ENCODE results near the gene REG4. TPM values are rescaled to one million over a fixed set of nuclear protein-coding genes. Genes with fewer than 3 reads are reported as not detected.

The REG4 gene
- polyA plus RNA-seq, 2 of the 4 experiments (the other 2 are of a cell fraction), result not detected

DNA sequence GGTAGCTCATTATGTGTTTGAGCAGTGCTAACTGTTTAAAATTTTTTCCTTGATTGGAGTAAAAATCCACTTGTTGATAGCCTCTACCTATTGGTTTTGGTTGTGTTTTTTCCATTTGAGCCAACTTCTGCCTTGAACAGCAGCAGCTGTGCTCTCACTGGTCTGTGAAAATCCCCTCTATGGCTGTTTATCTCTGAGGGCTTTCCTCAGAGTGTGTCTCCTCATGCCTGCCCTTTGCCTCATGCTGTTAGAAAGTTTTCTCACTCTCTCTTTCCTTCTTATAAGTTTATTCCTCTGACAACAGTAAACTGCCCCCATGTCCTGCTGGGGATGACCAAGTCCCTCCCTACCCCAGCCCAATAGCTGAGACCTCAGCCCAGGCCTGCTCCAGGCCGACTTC is 14.1 kb downstream of the REG4 start:
- H3K27ac ChIP-seq, result no peak overlapping the region
- H3K4me3 ChIP-seq, result no peak overlapping the region
- no peaks in the 10 kb centered on the region for H3K9me3 ChIP-seq
- no peak for TF ChIP-seq SREBF2 (IDR thresholded peaks at IDR 0.05)
- TF ChIP-seq MAFK (IDR thresholded peaks at IDR 0.05; ENCODE audit: partially characterized antibody), result no peak
- no peak for TF ChIP-seq HOXB5 (CRISPR knock-in tag; IDR thresholded peaks at IDR 0.05)
- TF ChIP-seq HOXA7 (CRISPR knock-in tag; IDR thresholded peaks at IDR 0.05), result no peak
- no peak for TF ChIP-seq NR3C1 (IDR thresholded peaks at IDR 0.05)
- TF ChIP-seq PHF8 (IDR thresholded peaks at IDR 0.05; ENCODE audit: borderline replicate concordance, low read depth), result no peak
- TF ChIP-seq JUNB (IDR thresholded peaks at IDR 0.05), result no peak
- no peak for TF ChIP-seq RCOR1 (IDR thresholded peaks at IDR 0.05; ENCODE audit: low read depth, low read length)
- TF ChIP-seq, protein P1, sequence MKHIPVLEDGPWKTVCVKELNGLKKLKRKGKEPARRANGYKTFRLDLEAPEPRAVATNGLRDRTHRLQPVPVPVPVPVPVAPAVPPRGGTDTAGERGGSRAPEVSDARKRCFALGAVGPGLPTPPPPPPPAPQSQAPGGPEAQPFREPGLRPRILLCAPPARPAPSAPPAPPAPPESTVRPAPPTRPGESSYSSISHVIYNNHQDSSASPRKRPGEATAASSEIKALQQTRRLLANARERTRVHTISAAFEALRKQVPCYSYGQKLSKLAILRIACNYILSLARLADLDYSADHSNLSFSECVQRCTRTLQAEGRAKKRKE (CRISPR knock-in tag; IDR thresholded peaks at IDR 0.05; ENCODE audit: low read depth), result no peak
- ATAC-seq, result no peak
- H3K4me2 ChIP-seq, result no peak overlapping the region
- CTCF ChIA-PET, result interaction anchor here (2.2 kb wide), 1 partner anchor 12 kb away, joined by 9 read pairs; no protein-coding TSS in a partner anchor
- no peak for DNase-seq (ENCODE audit: low read depth in 1 of 2, low spot score in 1 of 2)
- POLR2A ChIA-PET, result no interaction called here
- H3K4me1 ChIP-seq, result no peaks in the 10 kb centered on the region
- FAIRE-seq, result no peak
- 20% methylated on average over 1 of the region's 1 CpG for WGBS (ENCODE audit: missing lambda C conversion rate)

DNA sequence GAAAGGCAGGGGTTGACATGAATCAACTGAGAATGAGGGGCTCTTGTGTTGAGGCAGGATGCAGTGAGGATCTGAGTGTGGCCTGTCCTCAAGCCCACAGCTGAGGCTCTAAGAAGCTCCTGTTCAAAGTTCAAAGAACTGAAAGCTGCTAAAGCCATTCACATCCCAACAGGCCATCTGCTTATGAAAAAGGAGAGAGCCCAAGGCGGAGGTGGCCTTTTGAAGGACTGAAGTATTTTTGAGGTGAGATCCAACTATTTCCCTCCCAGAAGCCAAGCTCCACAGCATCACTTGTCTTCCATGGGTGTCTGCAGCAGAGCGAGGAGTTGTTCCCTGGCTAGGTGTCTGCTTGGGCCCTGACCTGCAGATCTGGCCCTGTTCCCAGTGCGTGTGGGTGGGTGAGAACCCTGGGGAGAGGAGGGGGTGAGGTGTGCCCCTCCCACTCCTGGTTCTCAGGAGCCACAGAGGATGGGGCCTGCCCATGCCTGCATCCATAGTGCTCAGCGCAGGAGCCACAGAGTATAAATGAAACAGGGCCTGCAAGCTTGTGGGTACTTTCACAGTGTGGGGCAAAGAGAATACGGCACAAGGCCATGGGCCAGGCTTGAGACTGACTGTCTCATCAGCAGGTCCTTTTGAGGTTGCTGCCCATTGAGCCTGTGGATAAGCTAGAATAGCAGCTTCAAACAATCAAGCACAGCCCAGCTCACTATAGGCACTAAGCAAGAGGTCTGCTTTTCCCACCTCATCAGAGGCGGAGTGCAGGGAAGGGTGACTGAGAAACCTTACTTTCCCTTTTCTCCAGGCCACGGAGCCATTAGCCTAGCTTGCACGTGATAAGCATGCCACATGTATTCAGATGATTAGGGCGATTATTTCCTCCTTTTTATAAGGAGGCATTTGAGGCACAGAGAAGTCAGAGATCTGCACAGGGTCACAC is 15.7 kb downstream of the REG4 start:
- no peaks in the 10 kb centered on the region for H3K4me1 ChIP-seq
- no peak overlapping the region for H3K4me3 ChIP-seq
- WGBS (ENCODE audit: missing lambda C conversion rate), result 69% methylated on average over 9 of the region's 9 CpGs
- CTCF ChIA-PET, result interaction anchor here (1.1 to 2.2 kb wide), 3 partner anchors 13 to 27 kb away, joined by 3 to 9 read pairs (median 6); no protein-coding TSS in a partner anchor
- no peak for DNase-seq (ENCODE audit: low read depth in 1 of 2, low spot score in 1 of 2)
- H3K27ac ChIP-seq, result no peak overlapping the region
- no peak overlapping the region for H3K4me2 ChIP-seq
- POLR2A ChIA-PET, result no interaction called here
- no peak for ATAC-seq
- H3K9me3 ChIP-seq, result no peaks in the 10 kb centered on the region
- FAIRE-seq, result no peak
- TF ChIP-seq ZC3H11A (IDR thresholded peaks at IDR 0.05), result no peak
- TF ChIP-seq ZFP36 (IDR thresholded peaks at IDR 0.05; ENCODE audit: borderline replicate concordance, partially characterized antibody), result no peak
- TF ChIP-seq, protein P2, sequence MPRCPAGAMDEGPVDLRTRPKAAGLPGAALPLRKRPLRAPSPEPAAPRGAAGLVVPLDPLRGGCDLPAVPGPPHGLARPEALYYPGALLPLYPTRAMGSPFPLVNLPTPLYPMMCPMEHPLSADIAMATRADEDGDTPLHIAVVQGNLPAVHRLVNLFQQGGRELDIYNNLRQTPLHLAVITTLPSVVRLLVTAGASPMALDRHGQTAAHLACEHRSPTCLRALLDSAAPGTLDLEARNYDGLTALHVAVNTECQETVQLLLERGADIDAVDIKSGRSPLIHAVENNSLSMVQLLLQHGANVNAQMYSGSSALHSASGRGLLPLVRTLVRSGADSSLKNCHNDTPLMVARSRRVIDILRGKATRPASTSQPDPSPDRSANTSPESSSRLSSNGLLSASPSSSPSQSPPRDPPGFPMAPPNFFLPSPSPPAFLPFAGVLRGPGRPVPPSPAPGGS (IDR thresholded peaks at IDR 0.05), result no peak
- TF ChIP-seq, protein P3, sequence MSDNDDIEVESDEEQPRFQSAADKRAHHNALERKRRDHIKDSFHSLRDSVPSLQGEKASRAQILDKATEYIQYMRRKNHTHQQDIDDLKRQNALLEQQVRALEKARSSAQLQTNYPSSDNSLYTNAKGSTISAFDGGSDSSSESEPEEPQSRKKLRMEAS (IDR thresholded peaks at IDR 0.05), result no peak
- TF ChIP-seq, protein P4, sequence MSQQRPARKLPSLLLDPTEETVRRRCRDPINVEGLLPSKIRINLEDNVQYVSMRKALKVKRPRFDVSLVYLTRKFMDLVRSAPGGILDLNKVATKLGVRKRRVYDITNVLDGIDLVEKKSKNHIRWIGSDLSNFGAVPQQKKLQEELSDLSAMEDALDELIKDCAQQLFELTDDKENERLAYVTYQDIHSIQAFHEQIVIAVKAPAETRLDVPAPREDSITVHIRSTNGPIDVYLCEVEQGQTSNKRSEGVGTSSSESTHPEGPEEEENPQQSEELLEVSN (IDR thresholded peaks at IDR 0.05; ENCODE audit: borderline replicate concordance, low read depth), result no peak
- TF ChIP-seq ESRRA (IDR thresholded peaks at IDR 0.05; ENCODE audit: borderline replicate concordance, low read length), result no peak
- no peak for TF ChIP-seq EP300 (IDR thresholded peaks at IDR 0.05)
- TF ChIP-seq GATA3 (IDR thresholded peaks at IDR 0.05; ENCODE audit: borderline replicate concordance), result no peak
- TF ChIP-seq PHF8 (IDR thresholded peaks at IDR 0.05; ENCODE audit: borderline replicate concordance, low read depth), result no peak
- no peak for TF ChIP-seq HOXB13 (CRISPR knock-in tag; IDR thresholded peaks at IDR 0.05; ENCODE audit: low read depth)
- no peak for TF ChIP-seq RFX5 (IDR thresholded peaks at IDR 0.05)
- TF ChIP-seq, protein P5, sequence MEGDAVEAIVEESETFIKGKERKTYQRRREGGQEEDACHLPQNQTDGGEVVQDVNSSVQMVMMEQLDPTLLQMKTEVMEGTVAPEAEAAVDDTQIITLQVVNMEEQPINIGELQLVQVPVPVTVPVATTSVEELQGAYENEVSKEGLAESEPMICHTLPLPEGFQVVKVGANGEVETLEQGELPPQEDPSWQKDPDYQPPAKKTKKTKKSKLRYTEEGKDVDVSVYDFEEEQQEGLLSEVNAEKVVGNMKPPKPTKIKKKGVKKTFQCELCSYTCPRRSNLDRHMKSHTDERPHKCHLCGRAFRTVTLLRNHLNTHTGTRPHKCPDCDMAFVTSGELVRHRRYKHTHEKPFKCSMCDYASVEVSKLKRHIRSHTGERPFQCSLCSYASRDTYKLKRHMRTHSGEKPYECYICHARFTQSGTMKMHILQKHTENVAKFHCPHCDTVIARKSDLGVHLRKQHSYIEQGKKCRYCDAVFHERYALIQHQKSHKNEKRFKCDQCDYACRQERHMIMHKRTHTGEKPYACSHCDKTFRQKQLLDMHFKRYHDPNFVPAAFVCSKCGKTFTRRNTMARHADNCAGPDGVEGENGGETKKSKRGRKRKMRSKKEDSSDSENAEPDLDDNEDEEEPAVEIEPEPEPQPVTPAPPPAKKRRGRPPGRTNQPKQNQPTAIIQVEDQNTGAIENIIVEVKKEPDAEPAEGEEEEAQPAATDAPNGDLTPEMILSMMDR (IDR thresholded peaks at IDR 0.05), result no peak
- TF ChIP-seq RARB (CRISPR knock-in tag; IDR thresholded peaks at IDR 0.05), result no peak
- TF ChIP-seq, protein P6, sequence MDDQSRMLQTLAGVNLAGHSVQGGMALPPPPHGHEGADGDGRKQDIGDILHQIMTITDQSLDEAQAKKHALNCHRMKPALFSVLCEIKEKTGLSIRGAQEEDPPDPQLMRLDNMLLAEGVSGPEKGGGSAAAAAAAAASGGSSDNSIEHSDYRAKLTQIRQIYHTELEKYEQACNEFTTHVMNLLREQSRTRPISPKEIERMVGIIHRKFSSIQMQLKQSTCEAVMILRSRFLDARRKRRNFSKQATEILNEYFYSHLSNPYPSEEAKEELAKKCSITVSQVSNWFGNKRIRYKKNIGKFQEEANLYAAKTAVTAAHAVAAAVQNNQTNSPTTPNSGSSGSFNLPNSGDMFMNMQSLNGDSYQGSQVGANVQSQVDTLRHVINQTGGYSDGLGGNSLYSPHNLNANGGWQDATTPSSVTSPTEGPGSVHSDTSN (IDR thresholded peaks at IDR 0.05), result no peak
- TF ChIP-seq, protein P7, sequence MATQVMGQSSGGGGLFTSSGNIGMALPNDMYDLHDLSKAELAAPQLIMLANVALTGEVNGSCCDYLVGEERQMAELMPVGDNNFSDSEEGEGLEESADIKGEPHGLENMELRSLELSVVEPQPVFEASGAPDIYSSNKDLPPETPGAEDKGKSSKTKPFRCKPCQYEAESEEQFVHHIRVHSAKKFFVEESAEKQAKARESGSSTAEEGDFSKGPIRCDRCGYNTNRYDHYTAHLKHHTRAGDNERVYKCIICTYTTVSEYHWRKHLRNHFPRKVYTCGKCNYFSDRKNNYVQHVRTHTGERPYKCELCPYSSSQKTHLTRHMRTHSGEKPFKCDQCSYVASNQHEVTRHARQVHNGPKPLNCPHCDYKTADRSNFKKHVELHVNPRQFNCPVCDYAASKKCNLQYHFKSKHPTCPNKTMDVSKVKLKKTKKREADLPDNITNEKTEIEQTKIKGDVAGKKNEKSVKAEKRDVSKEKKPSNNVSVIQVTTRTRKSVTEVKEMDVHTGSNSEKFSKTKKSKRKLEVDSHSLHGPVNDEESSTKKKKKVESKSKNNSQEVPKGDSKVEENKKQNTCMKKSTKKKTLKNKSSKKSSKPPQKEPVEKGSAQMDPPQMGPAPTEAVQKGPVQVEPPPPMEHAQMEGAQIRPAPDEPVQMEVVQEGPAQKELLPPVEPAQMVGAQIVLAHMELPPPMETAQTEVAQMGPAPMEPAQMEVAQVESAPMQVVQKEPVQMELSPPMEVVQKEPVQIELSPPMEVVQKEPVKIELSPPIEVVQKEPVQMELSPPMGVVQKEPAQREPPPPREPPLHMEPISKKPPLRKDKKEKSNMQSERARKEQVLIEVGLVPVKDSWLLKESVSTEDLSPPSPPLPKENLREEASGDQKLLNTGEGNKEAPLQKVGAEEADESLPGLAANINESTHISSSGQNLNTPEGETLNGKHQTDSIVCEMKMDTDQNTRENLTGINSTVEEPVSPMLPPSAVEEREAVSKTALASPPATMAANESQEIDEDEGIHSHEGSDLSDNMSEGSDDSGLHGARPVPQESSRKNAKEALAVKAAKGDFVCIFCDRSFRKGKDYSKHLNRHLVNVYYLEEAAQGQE (IDR thresholded peaks at IDR 0.05), result no peak
- TF ChIP-seq KDM5A (IDR thresholded peaks at IDR 0.05), result no peak
- TF ChIP-seq, protein P1 (CRISPR knock-in tag; IDR thresholded peaks at IDR 0.05; ENCODE audit: low read depth), result no peak
- TF ChIP-seq MAFK (IDR thresholded peaks at IDR 0.05; ENCODE audit: partially characterized antibody), result no peak
- no peak for TF ChIP-seq NPAS2 (CRISPR knock-in tag; IDR thresholded peaks at IDR 0.05; ENCODE audit: borderline replicate concordance)
